ENCODE data around the gene ENDOV.

The ENDOV gene

DNA sequence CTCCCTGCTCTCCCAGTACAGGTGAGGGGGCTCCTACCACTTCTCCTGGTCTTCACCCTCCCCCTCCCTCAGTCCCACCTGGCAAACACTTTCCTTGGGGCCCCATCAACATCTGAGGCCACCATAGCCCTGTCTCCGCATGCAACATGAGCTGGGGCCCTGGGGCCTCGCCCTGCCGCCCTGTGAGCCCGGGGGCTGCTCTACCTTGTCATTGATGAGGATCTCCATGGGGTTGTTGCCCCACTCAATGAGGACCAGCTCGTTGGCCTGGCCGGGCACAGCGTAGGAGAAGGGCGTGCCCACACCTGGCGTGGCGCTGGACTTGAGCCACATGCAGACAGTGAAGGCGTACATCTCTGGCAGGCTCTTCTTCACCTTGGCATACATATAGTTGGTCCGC, 58.0 kb downstream of the ENDOV start:
- DNase-seq, result no peak

GRCh38 chr17:80473701-80474100, 58.7 kb downstream of the ENDOV start:
- no peak for DNase-seq

DNA sequence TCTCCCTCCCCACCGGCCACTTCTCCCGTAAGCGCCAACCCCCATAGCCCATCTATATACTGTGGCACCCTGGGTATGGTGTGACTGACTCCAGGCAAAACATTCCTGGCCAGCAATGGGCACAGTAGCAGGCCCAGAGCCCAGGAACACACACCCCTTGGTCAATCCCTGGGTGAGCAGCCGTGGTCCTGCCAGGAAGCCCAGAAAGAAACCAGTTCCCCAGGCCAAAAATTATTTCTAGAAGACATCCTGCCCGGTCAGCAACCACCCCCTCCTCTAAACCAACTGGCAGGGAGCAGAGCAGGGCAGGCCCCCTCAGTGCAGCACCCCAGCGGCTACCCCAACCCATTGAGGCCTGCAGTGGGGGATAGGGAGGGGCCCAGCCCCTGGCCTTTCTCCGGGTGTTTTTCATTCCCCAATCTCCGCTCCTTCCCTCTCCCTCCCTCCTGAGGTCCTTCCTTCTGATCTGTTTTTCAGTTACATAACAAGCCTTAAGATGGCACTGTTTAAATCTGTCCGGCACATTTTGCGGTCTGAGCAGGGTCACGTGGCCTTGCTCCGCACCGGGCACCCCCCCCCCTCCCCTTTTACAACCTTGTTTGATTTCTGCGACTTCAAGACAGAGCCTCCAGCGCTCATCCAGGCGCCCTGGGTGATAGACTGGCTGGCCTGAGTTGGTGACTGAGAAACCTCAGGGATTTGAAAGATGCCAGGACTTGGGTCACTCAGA, 59.4 kb downstream of the ENDOV start:
- no peak for DNase-seq

DNA sequence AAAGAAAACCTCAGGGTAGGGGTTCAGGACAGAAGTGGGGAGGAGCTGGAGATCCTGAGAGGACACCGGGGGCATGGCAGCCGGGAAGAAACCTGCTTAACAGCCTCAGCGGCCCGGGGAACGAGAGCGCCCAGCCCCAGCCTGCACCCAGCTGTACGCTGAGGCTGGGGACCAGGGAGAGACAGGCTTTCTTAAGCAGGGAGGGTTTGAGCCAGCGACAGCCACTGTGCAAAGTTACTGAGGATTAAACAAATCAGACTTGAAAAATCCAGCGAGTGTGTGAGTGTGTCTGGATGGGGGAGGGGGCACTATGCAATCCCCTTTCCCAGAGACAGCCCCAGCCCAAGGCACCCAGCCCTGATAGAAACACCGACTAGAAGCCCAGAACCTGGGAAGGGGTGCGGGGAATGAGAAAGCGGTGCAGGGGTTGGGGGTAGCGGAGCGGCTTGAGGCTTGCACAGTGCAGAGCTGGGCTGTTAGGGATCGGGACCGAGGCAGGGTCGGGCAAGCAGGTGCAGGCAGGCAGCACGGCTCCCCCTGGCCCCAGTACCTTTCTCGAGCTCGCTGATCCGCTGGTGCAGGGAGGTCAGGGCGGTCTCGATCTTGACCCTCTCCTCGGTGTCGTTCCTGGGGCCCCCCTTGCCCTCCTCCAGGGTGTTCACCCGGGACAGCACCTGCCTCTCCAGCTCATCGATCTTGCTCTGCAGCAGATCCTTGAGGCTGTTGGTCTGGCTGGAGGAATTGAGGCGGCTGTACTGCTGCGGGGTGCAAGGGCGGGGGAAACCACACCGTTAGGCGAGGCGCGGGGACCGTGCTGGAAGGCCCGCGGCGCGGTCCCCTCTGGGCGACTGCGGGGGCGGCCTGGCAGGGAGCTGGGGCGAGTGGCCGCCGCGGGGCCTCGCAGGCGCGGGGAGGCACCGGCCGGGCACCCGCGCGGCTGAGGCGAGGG, 60.3 kb downstream of the ENDOV start:
- DNase-seq, result no peak

GRCh38 chr17:80475910-80476876, 61.2 kb downstream of the ENDOV start, which contains the start of gene NPTX1:
TSS of gene NPTX1 (minus strand) at chr17:80476607. CDS start at chr17:80476446, 161 bp downstream.
- DNase-seq, result no peak

- DNase-seq, result no peak
Observed at GRCh38 chr17:80476877-80477646, 62.1 kb downstream of the ENDOV start.

- no peak for DNase-seq
Observed at GRCh38 chr17:80477647-80478478, 62.9 kb downstream of the ENDOV start.

DNA sequence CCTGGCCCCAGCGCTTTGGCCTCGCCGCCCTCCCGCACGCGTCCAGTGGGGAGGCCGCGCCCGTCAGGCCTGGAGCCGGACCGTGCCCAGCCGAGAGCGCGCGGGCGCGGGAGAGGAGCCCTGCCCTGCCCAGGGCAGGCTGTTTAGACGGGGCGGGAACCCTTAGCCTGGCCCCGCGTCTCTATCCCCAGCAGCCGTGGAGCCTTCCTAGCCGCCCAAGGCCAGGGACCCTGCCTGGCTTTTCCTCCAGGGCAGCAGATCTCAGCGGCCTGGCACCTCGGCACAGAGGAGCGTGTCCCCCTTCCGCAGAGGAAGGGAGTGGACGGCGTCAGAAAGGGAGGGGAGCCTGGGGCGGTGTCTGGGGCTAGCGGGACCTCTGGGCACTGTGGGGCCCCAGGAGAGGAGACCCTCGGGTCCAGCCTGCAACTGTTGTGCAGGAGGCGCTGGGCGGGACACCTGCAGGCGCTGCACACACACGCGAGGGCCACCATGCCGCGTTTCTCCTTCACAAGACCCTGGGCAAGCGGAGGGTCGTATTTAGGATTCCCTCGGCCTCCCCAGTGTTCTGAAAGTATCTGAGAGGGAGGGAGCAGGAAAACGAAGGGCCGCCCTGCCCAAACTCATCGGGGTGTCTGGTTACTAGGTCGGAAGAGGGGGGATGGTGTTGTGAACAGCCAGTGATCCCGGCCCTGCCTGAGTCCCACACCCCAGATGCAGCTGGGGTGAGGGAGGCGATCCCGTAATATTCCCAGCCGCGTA, 63.7 kb downstream of the ENDOV start:
- DNase-seq, result no peak

DNA sequence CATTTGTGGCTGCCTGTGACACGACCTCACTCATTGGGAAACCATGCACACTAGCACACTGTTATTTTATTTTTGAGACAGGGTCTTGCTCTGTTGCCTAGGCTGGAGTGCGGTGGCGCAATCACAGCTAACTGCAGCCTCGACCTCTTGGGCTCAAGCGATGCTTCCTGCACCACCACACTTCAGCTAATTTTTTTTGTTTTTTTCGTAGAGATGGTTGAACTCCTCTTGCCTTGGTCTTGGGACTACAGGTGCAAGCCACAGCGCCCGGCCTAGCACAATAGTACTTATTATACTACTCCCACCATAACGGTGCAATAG, 64.2 kb downstream of the ENDOV start:
- no peak for DNase-seq

GRCh38 chr17:80480248-80480647, 65.3 kb downstream of the ENDOV start:
- no peak for DNase-seq

- DNase-seq, result no peak
Observed at GRCh38 chr17:80481284-80482057, 66.5 kb downstream of the ENDOV start.

- DNase-seq, result no peak
Observed at GRCh38 chr17:80482058-80482318, 67.0 kb downstream of the ENDOV start.

DNA sequence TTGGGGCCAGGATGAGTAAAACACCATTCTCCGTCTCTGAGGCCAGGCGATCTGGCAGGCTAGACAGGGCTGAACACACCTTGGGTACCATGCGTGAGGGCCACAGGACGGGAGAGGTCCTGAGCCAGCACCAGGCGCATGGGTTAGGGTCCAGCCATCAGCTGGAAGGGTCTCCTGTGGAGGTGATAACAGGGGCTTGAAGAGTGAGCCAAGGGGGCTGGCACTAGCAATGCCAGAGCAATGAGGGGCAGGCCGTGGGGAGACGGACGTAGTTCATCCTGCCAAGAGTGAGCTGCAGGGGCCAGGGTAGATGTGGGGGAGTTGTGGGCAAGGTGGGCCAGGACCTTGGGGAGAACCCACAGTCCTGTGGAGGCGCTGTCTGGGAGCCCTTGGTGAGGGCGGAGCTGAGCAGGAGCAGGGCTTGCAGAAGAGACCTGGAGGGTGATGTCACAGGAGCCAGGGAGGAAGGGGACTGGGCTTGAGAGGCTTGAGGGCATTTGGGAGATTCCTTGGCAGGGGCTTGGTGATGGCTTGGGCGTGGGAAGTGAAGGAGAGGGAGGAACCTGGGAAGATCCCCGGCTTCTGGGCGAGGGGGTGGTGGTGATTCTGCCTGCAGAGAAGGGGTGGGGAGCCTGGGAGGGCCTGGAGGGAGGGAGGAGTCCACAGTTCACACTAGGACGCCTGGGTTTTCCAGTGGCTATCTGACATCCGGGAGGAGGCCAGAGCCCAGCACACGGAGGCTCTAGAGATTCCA, 67.8 kb downstream of the ENDOV start:
- DNase-seq, result no peak

DNA sequence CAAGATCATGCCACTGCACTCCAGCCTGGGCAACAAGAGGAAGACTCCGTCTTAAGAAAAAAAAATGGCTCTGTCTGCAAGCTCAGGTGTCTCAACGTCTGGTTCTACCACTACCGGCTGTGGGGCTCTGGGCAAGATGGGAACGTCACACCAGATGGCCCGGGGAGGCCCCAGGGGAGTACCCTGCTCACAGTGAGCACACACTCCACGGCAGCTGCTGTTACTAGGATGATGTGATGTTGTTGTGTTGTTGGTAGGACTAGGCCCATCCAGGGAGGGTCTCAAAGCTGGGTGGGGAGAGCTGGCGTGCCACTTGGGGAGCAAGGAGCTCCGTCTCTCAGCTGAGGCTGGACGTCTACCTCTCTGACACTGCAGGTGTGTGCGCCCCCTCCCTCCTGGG, 70.9 kb downstream of the ENDOV start:
- DNase-seq, result no peak

GRCh38 chr17:80486692-80487091, 71.7 kb downstream of the ENDOV start:
- no peak for DNase-seq

DNA sequence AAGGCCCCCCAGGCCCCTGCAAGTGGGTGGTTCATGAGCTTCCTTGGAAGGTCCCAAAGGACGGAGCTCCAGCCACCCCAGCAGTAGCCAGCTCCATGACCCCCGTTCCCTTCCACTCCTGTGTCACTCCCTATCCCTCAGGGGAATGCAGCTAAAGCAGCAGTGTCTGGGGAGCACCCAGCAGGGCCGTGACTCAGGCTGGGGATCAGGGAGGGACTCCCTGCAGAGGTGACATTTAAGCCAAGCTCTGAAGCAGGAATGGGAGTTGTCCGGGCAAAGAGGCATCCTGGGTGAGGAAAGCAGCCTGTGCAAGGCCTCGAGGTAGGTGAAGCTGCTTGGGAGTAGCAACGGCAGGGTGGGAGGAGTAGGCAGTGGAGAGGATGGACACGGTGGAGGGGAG, 72.5 kb downstream of the ENDOV start:
- no peak for DNase-seq

Measured in NCI-H1048 (cell line).